ENCODE measurements around the gene PBLD. TPM values are rescaled to one million over a fixed set of nuclear protein-coding genes. Genes with fewer than 3 reads are reported as not detected.

The PBLD gene
- total RNA-seq (10 to 100 TPM; 19.3 to 43.6 (median 25.9) TPM), polyA plus RNA-seq (10 to 100 TPM; 10.7 to 36.0 (median 35.0) TPM)
- long read RNA-seq, donor 1, partial matches to known transcripts: 0 of 1 reads
- long read RNA-seq, donor 1, other reads (novel, unspliced or antisense): 0 of 1 reads
- long read RNA-seq, donor 2, partial matches to known transcripts: 97 of 141 reads
- long read RNA-seq, donor 2, other reads (novel, unspliced or antisense): 43 of 141 reads
- long read RNA-seq, donor 3: 0 reads
- long read RNA-seq, donor 4: 0 reads
- long read RNA-seq, donor 5, partial matches to known transcripts: 0 of 1 reads
- long read RNA-seq, donor 5, other reads (novel, unspliced or antisense): 0 of 1 reads
- long read RNA-seq, donor 6, partial matches to known transcripts: 236 of 339 reads
- long read RNA-seq, donor 6, other reads (novel, unspliced or antisense): 98 of 339 reads
- long read RNA-seq, donor 7, partial matches to known transcripts: 27 of 28 reads
- long read RNA-seq, donor 7, other reads (novel, unspliced or antisense): 0 of 28 reads
- long read RNA-seq, donor 8, partial matches to known transcripts: 5 of 5 reads
- long read RNA-seq, donor 8, other reads (novel, unspliced or antisense): 0 of 5 reads
- long read RNA-seq, donor 9, partial matches to known transcripts: 393 of 406 reads
- long read RNA-seq, donor 9, other reads (novel, unspliced or antisense): 13 of 406 reads
- long read RNA-seq, donor 10, partial matches to known transcripts: 5 of 5 reads
- long read RNA-seq, donor 10, other reads (novel, unspliced or antisense): 0 of 5 reads

DNA sequence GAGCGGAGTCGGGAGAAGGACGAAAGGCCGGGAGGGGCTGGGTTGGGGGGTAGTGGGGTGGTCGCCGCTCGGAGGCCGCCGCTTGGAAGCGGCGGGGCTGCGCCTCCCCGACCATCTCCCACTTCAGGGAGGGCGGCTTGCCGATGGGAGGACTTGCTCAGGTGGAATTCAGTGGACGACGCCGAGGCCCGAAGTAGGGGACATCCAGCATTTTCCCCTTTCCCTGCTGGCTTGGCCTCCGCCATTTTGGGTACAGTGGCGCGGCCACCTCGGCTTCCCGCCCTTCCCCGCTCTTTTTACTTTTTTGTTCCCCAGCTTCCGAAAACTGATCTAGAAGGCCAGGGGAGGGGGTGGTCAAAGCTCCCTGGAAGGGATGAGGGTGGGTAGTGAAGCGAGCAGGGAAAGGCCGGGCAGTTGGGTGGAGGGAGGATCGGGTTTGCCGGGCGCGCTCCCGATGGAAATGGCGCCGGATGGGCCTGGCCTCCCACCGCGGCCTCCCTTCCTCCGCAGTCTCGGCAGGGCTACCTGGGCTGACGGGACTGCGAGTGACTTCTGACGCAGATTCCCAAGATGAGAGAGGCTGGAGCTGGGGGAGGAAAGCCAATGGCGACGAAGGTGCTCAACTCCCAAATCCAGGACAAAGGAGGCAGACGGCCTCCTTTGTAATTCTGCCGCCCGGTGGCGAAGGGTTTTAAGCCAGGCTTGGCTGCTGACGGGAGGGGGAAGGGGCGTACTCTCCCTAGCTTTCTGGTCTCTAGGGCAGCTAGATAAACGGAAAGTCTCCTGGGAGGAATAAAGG, at the start of gene PBLD:
Gene PBLD, minus strand, starts transcription at position 670 of the 799 bp plus-strand sequence. CDS start 26,084 bp downstream, outside the sequence.
- Histone ChIP-seq H3K27ac (peak within 1 kb of the TSS; percentile 93 to 100 (median 99)), H3K36me3 (no peaks in the 10 kb centered on the region), H3K4me1 (peaks cover 37 to 73% (median 56%) of the 10 kb centered on the region in 4 donors), H3K4me3 (peak within 1 kb of the TSS; percentile 85 to 98 (median 94)), H3K9me3 (no peaks in the 10 kb centered on the region), H3K27me3 (no peaks in the 10 kb centered on the region)
- 0 to 1% (median 0%) methylated on average over 37 to 51 of the region's 51 CpGs for WGBS, 5 donors
- TF ChIP-seq POLR2AphosphoS5 (IDR thresholded peaks at IDR 0.05) (peak; percentile 65 to 86 (median 73)), POLR2A (IDR thresholded peaks at IDR 0.05) (peak in 2 of 4 donors; percentile 46 to 51), CTCF (IDR thresholded peaks at IDR 0.05) (peak in 4 of 7 experiments; percentile 18 to 67 (median 42)), EP300 (IDR thresholded peaks at IDR 0.05) (no peak)
- intact Hi-C loops (cut with DNase I; ENCODE audit: low total_unique reads): loop anchor here (10.0 kb wide), 1 partner anchor 258 kb away; the partner anchor contains the start of gene HERC4
- peak; percentile 73 to 94 for DNase-seq

DNA sequence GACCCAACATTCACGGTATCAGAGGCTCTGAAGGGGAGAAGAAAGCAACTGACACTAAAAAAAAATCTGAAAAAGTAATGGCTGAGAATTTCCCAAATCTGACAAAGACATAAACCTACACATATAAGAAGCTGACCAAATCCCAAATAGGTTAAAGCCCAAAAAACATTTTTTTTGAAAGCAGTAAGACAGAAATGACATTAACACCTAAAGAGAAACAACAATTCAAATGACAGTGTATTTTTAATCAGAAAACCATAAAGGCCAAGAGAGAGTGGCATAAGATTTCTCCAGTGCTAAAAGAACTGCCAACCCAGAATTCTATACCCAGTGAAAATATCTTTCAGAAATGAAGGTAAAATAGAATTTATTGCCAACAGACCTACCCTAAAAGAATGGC, 38.9 kb upstream of the PBLD start:
- peaks cover 13 to 92% (median 83%) of the 10 kb centered on the region in 4 donors for H3K36me3 ChIP-seq
- DNase-seq: no peak
- H3K27me3 ChIP-seq: no peaks in the 10 kb centered on the region
- no peak overlapping the region for H3K4me3 ChIP-seq
- H3K27ac ChIP-seq: no peak overlapping the region
- no peaks in the 10 kb centered on the region for H3K4me1 ChIP-seq
- intact Hi-C loops (cut with DNase I; ENCODE audit: low total_unique reads): no loop called here
- H3K9me3 ChIP-seq: peaks cover 5 to 16% (median 5%) of the 10 kb centered on the region in 4 donors
- 79 to 100% (median 96%) methylated on average over 1 of the region's 1 CpG for WGBS, 5 donors
- no peak for TF ChIP-seq EP300 (IDR thresholded peaks at IDR 0.05)
- TF ChIP-seq POLR2A (IDR thresholded peaks at IDR 0.05): no peak
- no peak for TF ChIP-seq CTCF (IDR thresholded peaks at IDR 0.05)

- Histone ChIP-seq H3K4me1 (no peaks in the 10 kb centered on the region), H3K27ac (no peak overlapping the region), H3K27me3 (no peaks in the 10 kb centered on the region), H3K36me3 (peaks cover 6 to 84% (median 71%) of the 10 kb centered on the region in 4 donors), H3K9me3 (peaks cover 2 to 10% (median 5%) of the 10 kb centered on the region in 4 donors), H3K4me3 (no peak overlapping the region)
- TF ChIP-seq EP300 (IDR thresholded peaks at IDR 0.05) (no peak), CTCF (IDR thresholded peaks at IDR 0.05) (no peak), POLR2AphosphoS5 (IDR thresholded peaks at IDR 0.05) (no peak), POLR2A (IDR thresholded peaks at IDR 0.05) (no peak)
- no peak for DNase-seq
- intact Hi-C loops (cut with DNase I; ENCODE audit: low total_unique reads): no loop called here
- WGBS, 5 donors: 83 to 92% (median 90%) methylated on average over 2 of the region's 2 CpGs
Measured at GRCh38 chr10:68367121-68367520, 34.4 kb upstream of the PBLD start.

DNA sequence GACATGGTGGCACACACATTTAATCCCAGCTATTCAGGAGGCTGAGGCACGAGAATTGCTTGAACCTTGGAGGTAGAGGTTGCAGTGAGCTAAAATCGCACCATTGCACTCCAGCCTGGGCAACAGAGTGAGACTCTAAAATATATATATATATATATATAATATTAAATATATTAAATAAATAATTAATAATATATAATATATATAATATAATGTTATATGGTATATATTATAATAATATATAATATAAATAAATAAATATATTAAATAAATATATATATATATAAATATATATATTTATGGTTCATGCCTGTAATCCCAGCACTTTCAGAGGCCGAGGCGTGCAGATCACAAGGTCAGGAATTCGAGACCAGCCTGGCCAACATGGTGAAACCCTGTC, 33.9 kb upstream of the PBLD start:
- Histone ChIP-seq H3K36me3 (peaks cover 3 to 85% (median 71%) of the 10 kb centered on the region in 4 donors), H3K27ac (no peak overlapping the region), H3K9me3 (peaks cover 0 to 5% (median 2%) of the 10 kb centered on the region in 4 donors), H3K4me1 (no peaks in the 10 kb centered on the region), H3K27me3 (no peaks in the 10 kb centered on the region), H3K4me3 (no peak overlapping the region)
- intact Hi-C loops (cut with DNase I; ENCODE audit: low total_unique reads): no loop called here
- TF ChIP-seq EP300 (IDR thresholded peaks at IDR 0.05): no peak
- TF ChIP-seq POLR2AphosphoS5 (IDR thresholded peaks at IDR 0.05): no peak
- TF ChIP-seq CTCF (IDR thresholded peaks at IDR 0.05): no peak
- no peak for TF ChIP-seq POLR2A (IDR thresholded peaks at IDR 0.05)
- DNase-seq: no peak
- 93 to 97% (median 97%) methylated on average over 5 of the region's 5 CpGs for WGBS, 5 donors

Measured in stomach (tissue), 19 donors.